Umbilical cord (tissue), 2 donors: ENCODE measurements around the gene LSR. TPM values are rescaled to one million over a fixed set of nuclear protein-coding genes. Genes with fewer than 3 reads are reported as not detected.
"Not testable (repeated sequence)": the region's sequence is repeated elsewhere in the genome, so short reads cannot be mapped to it uniquely, and the experiment has no call there.

Experiments used
- DNase-seq: peaks from one replicate; pipeline ENCODE4 v3.0.0-alpha.2; 2015; ENCODE audit warnings: low spot score
- total RNA-seq: library from RNA; depleted of rRNA; stranded (reverse); fragments of >200 nt; gene quantifications from one replicate; pipeline ENCODE4 v1.2.3, GENCODE V29; 2014; ENCODE audit warnings: low replicate concordance; ENCODE audit not compliant: insufficient read depth

The LSR gene
- total RNA-seq, 1 donor from 2014 or later = 4.1 TPM

GRCh38 chr19:35216833-35217648 lies 31.8 kb upstream of the LSR start:
- peak; percentile 22 for DNase-seq

GRCh38 chr19:35217649-35217990 lies 31.2 kb upstream of the LSR start:
- DNase-seq = no peak

- DNase-seq = no peak
Observed at GRCh38 chr19:35219008-35219407, 29.8 kb upstream of the LSR start.

- peak; percentile 42 for DNase-seq
Observed at GRCh38 chr19:35220315-35220921, 28.4 kb upstream of the LSR start.

- not testable (repeated sequence) for DNase-seq
Observed at GRCh38 chr19:35220973-35221590, 27.7 kb upstream of the LSR start.

GRCh38 chr19:35222373-35223015 lies 26.3 kb upstream of the LSR start:
- DNase-seq = no peak

GRCh38 chr19:35223084-35223790 lies 25.6 kb upstream of the LSR start:
- DNase-seq = no peak

GRCh38 chr19:35223862-35224505 lies 24.8 kb upstream of the LSR start:
- DNase-seq = no peak

- DNase-seq = no peak
Observed at GRCh38 chr19:35224681-35225571, 23.9 kb upstream of the LSR start.

- no peak for DNase-seq
Observed at GRCh38 chr19:35225951-35226350, 22.9 kb upstream of the LSR start.

- DNase-seq = no peak
Observed at GRCh38 chr19:35226748-35227147, 22.1 kb upstream of the LSR start.

- DNase-seq = no peak
Observed at GRCh38 chr19:35228177-35228930, 20.4 kb upstream of the LSR start, which contains the start of gene FAM187B. FAM187B (minus strand) TSS chr19:35228739; CDS start chr19:35228680, 59 bp downstream.

- DNase-seq = no peak
Observed at GRCh38 chr19:35229601-35230000, 19.2 kb upstream of the LSR start.

- no peak for DNase-seq
Observed at GRCh38 chr19:35231956-35232645, 16.7 kb upstream of the LSR start.

GRCh38 chr19:35232912-35233311 lies 15.9 kb upstream of the LSR start:
- no peak for DNase-seq

GRCh38 chr19:35236638-35237400 lies 12.0 kb upstream of the LSR start:
- no peak for DNase-seq

GRCh38 chr19:35239597-35239996 lies 9.2 kb upstream of the LSR start:
- DNase-seq = not testable (repeated sequence)

- DNase-seq = no peak
Observed at GRCh38 chr19:35240327-35240726, 8.5 kb upstream of the LSR start.
